Parathyroid adenoma (tissue), 2 donors: ENCODE results near the gene ZDHHC11B.
A peak's percentile ranks its signal among the peaks of the same experiment; 100 is the strongest.
"Not testable (repeated sequence)": the region's sequence is repeated elsewhere in the genome, so short reads cannot be mapped to it uniquely, and the experiment has no call there.

Experiments used
- H2AFZ ChIP-seq: fragments of 300-600 bp; sonication (generic); one replicate; pipeline ENCODE4 v1.7.0; 2017; ENCODE audit warnings: antibody characterized with exemption, mild to moderate bottlenecking
- H3K27ac ChIP-seq: fragments of 300-600 bp; sonication (generic); one replicate; pipeline ENCODE4 v1.7.0; 2017
- H3K27me3 ChIP-seq: fragments of 300-600 bp; sonication (generic); one replicate; pipeline ENCODE4 v1.7.0; 2017; ENCODE audit warnings: low read length; ENCODE audit not compliant: control insufficient read depth, insufficient read depth
- H3K36me3 ChIP-seq: fragments of 300-600 bp; sonication (generic); one replicate; pipeline ENCODE4 v1.7.0; 2017; ENCODE audit warnings: low read length; ENCODE audit not compliant: control insufficient read depth, insufficient read depth
- H3K4me1 ChIP-seq: fragments of 300-600 bp; sonication (generic); one replicate; pipeline ENCODE4 v1.7.0; 2017; ENCODE audit warnings: control low read depth
- H3K4me2 ChIP-seq: fragments of 300-600 bp; sonication (generic); one replicate; pipeline ENCODE4 v1.7.0; 2017; ENCODE audit warnings: low read length
- H3K4me3 ChIP-seq: fragments of 300-600 bp; sonication (generic); one replicate; pipeline ENCODE4 v1.7.0; 2017; ENCODE audit warnings: low read depth, low read length
- H3K79me2 ChIP-seq: fragments of 300-600 bp; sonication (generic); one replicate; pipeline ENCODE4 v1.7.0; 2017; ENCODE audit warnings: control low read depth
- H3K9ac ChIP-seq: fragments of 300-600 bp; sonication (generic); one replicate; pipeline ENCODE4 v1.7.0; 2017; ENCODE audit warnings: mild to moderate bottlenecking
- H3K9me3 ChIP-seq: fragments of 300-600 bp; sonication (generic); one replicate; pipeline ENCODE4 v1.7.0; 2017; ENCODE audit warnings: low read length; ENCODE audit not compliant: control insufficient read depth
- CTCF ChIP-seq: fragments of 300-600 bp; sonication (generic); IDR thresholded peaks from one replicate; pipeline ENCODE4 v1.7.0; 2017; ENCODE audit warnings: antibody characterized with exemption, mild to moderate bottlenecking
- donor health status: primary hyperparathyroidism.

Gene ZDHHC11B

GRCh38 chr5:784428-785177 lies at the start of gene ZDHHC11B:
Gene ZDHHC11B, minus strand, starts transcription at chr5:784729. Its CDS starts 17,810 bp downstream, at chr5:766919.
- H3K36me3 ChIP-seq, H3K27me3 ChIP-seq, H3K4me1 ChIP-seq, H3K27ac ChIP-seq, H3K79me2 ChIP-seq, H3K9me3 ChIP-seq: not testable (repeated sequence)
- H3K4me3 ChIP-seq, result peak within 1 kb of the TSS; percentile 49
- peak within 1 kb of the TSS; percentile 72 for H3K4me2 ChIP-seq
- H2AFZ ChIP-seq, result peak within 1 kb of the TSS; percentile 90
- peak within 1 kb of the TSS; percentile 14 for H3K9ac ChIP-seq

GRCh38 chr5:834013-834412 lies 49.5 kb upstream of the ZDHHC11B start:
- not testable (repeated sequence) for H3K4me1 ChIP-seq, H3K27me3 ChIP-seq, H3K36me3 ChIP-seq, H3K9me3 ChIP-seq, H3K4me2 ChIP-seq, H3K79me2 ChIP-seq, H2AFZ ChIP-seq, H3K4me3 ChIP-seq, H3K9ac ChIP-seq, H3K27ac ChIP-seq

GRCh38 chr5:828194-828593 lies 43.7 kb upstream of the ZDHHC11B start:
- not testable (repeated sequence) for H3K36me3 ChIP-seq, H3K79me2 ChIP-seq, H2AFZ ChIP-seq, H3K4me2 ChIP-seq, H3K9me3 ChIP-seq, H3K4me1 ChIP-seq, H3K27ac ChIP-seq, H3K9ac ChIP-seq, H3K4me3 ChIP-seq, H3K27me3 ChIP-seq

GRCh38 chr5:825544-825943 lies 41.0 kb upstream of the ZDHHC11B start:
- not testable (repeated sequence) for H3K79me2 ChIP-seq, H3K4me3 ChIP-seq, H3K4me1 ChIP-seq, H3K4me2 ChIP-seq, H3K9me3 ChIP-seq, H3K9ac ChIP-seq, H3K27ac ChIP-seq, H2AFZ ChIP-seq, H3K27me3 ChIP-seq, H3K36me3 ChIP-seq

GRCh38 chr5:821504-821903 lies 37.0 kb upstream of the ZDHHC11B start:
- no peaks in the 10 kb centered on the region for H3K9me3 ChIP-seq
- H3K36me3 ChIP-seq, result no peaks in the 10 kb centered on the region
- no peak overlapping the region for H3K4me3 ChIP-seq
- H2AFZ ChIP-seq, result no peak overlapping the region
- no peak for TF ChIP-seq CTCF
- H3K4me2 ChIP-seq, result no peak overlapping the region
- no peaks in the 10 kb centered on the region for H3K27me3 ChIP-seq
- H3K27ac ChIP-seq, result no peak overlapping the region
- H3K79me2 ChIP-seq, result no peaks in the 10 kb centered on the region
- H3K9ac ChIP-seq, result no peak overlapping the region
- no peaks in the 10 kb centered on the region for H3K4me1 ChIP-seq

- no peaks in the 10 kb centered on the region for H3K4me1 ChIP-seq
- TF ChIP-seq CTCF, result no peak
Observed at GRCh38 chr5:820245-820644, 35.7 kb upstream of the ZDHHC11B start.

More at GRCh38 chr5:820245-820644, 35.7 kb upstream of the ZDHHC11B start:
- no peak overlapping the region for H3K27ac ChIP-seq
- no peaks in the 10 kb centered on the region for H3K27me3 ChIP-seq
- no peak overlapping the region for H3K4me3 ChIP-seq
- H3K9me3 ChIP-seq, result no peaks in the 10 kb centered on the region
- no peak overlapping the region for H3K9ac ChIP-seq
- H3K36me3 ChIP-seq, result no peaks in the 10 kb centered on the region
- H3K4me2 ChIP-seq, result no peak overlapping the region
- H3K79me2 ChIP-seq, result no peaks in the 10 kb centered on the region
- no peak overlapping the region for H2AFZ ChIP-seq
